HG03520 (cell line): ENCODE measurements around the gene PRM3.

Experiments used
- ATAC-seq: cut with Tn5 transposase; IDR thresholded peaks from one replicate; pipeline ENCODE4 v1.9.1; 2021; ENCODE audit warnings: mild to moderate bottlenecking, moderate library complexity; ENCODE audit not compliant: unreplicated experiment

Gene PRM3

DNA sequence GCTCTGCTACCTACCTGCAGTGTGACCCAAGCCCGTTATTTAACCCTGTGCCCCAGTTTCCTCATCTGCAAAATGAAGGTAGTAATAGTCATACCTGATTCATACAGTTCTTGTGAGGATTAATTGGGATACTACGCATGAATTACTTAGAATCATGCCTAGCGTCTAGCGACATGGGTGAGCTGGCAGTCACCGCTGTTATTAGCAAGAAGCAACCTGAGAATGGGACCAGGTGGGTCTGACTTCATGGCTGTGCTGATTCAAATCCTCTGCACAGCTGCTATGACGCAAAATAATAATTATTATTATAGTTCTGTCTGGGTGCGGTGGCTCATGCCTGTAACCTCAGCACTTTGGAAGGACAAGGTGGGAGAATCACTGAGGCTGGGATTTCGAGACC is 25.3 kb downstream of the PRM3 start:
- ATAC-seq = no peak

DNA sequence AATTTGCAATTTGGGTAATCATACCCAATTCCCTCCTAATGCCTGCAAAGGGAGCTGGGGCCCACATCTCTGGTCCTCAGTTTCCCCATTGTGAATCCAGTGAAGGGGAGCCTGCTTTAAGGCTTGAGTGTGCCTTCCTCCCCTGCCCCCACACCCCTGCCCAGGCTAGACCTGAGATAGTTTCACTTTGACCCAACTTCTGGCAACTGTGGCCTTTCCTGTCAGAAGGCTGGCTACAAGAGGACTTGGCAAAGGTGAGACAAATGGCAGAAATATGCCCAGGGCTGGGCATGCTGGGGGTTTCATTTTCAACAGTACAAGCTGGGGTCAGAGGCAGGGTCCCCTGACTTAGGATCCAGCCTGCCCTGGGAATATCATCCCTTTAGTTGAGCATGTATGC is 27.4 kb downstream of the PRM3 start:
- no peak for ATAC-seq

DNA sequence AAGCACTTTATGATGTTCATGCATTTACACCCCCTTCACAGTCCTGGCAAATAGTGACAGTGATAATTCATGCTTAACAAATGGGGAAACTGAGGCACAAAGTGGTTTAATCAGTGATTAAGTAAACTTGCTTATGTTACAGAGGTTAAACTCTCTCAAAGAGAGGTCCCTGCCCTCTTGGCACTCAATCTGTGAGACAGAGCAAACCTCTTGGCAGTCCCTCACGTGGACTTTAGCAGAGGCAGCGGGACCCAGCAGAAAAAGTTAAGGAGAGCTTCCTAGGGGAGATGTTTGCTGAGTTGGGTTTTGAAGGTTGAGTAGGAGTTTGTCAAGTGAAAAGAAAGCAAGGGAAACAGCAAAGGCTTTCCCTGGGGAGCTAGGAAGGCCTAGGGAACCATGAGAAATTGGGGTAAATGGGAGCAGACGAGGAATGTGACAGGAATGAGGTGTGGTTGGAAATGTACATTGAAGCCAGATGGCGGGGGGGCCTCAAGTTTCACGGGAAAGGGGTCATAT is 28.1 kb downstream of the PRM3 start:
- ATAC-seq = no peak

DNA sequence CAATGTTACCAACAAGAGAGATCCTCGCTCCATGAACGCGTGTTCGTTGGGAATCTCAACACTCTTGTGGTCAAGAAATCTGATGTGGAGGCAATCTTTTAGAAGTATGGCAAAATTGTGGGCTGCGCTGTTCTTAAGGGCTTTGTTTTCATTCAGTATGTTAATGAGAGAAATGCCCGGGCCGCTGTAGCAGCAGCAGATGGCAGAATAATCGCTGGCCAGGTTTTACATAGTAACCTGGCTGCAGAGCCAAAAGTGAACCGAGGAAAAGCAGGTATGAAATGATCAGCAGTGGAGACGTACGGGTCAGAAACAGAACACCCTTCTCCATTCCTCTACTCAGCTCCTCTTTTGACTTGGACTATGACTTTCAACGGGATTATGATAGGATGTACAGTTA is 30.8 kb downstream of the PRM3 start:
- ATAC-seq = no peak

DNA sequence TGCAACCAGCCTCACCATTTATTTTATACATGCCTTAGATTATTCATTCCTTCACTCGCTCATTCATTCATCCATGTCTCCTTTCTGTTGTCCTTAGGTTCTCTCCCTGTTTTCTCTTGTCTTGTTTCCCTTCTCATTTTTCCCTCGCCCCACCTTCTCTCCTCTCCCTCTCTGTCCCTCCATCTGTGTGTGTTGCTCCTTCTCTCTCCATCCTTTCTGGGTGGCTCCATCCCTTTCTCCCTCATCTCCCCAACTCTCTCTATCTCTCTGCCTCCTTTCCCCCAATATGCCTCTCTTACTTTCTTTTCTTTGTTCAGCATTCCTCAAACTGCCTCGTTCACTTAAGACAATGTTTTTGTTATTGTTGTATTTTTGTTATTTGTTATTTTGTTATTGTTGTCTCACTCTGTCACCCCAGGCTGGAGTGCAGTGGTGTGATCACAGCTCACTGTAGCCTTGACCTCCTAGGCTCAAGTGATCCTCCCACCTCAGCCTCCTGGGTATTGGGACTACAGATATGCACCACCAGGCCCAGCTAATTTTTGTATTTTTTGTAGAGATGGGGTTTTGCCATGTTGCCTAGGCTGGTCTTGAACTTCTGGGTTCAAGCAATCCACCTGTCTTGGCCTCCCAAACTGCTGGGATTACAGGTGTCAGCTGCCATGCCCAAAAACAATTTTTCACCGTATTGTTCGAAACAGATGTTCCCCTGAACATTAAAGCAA is 31.8 kb downstream of the PRM3 start:
- no peak for ATAC-seq

DNA sequence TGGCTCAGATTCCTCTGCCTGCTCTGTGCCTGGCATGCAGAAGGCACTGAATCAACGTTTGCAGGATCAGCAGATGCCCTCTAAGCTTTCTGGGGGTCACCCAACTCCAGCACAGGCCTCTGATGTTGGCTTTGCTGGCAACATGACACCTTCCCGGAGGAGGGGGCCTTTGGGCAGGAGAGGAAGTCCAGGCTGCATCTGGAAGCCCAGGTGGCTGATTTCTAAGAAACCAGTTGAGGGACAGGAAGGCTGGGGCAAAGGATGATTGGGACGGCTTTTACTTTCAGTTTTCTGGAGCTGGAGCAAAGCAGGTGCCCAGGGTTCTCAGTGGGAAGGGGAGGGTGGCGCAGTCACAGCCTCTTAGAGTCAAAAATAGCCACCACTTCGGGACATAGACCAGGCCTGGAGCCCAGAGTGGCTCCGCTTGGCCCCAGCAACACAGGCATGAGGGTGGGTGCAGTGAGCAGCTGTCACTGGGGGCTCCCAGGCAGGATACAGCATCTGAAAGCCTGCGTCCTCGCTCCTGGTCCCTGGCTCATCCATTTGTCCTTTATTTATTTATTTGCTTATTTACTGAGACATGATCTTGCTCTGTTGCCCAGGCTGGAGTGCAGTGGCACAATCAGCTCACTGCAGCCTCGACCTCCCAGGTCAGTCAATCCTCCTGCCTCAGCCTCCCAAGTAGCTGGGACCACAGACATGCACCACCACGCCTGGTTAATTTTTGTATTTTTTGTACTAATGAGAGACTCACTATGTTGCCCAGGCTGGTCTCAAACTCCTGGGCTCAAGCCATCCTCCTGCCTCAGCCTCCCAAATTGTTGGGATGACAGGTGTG is 32.6 kb downstream of the PRM3 start:
- ATAC-seq = no peak

DNA sequence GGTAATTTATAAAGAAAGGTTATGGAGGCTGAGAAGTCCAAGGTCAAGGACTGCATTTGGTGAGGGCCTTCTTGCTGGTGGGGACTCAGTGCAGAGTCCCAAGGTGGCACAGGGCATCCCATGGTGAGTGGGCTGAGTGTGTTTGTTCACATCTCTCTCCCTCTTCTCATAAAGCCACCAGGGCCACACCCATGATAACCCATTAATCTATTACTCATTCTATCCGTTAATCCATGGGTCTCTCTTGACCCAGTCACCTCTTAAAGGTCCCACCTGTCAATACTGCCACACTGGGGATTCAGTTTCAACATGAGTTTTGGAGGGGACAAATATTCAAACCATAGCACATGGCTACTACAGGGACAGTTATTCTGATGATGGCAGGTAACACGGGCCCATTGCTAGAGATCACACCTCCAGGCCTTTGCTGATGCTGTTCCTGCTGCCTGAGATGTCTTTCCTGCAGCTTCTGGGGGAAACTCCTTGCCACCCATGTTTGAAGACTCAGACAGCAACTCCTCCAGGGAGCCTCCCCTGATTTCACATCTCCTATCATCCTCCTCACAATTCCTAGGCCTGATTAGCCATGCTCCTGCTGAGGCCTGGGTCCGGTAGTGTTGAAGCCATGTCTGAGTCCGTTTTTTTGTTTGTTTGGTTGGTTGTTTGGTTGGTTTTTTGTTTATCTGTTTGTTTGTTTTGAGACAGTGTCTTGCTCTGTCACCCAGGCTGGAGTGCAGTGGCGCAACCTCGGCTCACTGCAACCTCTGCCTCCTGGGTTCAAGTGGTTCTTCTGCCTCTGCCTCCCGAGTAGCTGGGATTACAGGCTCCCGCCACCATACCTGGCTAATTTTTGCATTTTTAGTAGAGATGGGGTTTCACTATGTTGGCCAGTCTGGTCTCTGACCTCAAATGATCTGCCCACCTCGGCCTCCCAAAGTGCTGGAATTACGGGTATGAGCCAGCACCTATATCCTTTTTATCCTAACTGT is 33.5 kb downstream of the PRM3 start:
- no peak for ATAC-seq

DNA sequence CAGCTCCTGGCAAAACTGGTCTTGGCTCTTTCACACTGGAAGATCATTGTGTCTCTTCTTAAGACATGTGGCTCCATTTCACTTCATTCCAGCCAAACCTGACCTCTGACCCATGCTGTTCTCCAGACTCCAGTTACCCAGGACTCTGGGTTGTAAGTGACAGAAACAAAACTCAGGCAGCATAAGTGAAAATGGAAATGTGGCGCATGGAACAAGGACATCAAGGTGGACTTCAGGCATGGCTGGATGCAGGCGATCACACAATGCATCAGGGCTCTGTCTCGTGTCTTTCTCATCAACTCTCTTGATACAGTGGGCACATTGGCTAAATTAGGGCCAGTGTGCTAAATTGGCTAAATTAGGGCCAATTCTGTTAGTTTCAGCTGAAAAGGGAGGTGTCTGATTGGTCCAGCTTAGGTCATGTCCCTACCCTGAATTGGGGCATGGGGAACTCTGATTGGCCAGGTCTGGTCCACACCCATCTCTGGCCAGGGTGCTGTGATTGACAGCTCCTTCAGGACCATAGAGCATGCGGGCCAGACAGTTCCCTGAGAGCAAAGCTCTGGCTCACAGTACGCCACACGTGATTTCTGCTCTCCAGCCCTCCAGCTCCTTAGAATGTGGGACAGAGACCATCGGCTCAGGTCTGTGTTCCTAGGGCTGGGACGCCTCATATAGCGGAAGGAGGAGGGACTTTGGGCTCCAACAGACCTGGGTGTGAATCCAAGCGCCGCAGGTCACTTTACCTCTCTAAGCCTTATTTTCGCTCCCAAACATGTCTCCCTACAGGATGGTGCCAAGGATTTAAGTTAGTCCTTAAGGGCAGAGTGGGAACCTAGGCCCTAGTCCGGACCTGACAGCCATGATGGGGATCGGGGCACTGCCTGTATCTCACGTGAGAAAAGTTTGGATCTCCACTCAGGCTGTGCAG is 34.9 kb downstream of the PRM3 start:
- ATAC-seq = no peak

DNA sequence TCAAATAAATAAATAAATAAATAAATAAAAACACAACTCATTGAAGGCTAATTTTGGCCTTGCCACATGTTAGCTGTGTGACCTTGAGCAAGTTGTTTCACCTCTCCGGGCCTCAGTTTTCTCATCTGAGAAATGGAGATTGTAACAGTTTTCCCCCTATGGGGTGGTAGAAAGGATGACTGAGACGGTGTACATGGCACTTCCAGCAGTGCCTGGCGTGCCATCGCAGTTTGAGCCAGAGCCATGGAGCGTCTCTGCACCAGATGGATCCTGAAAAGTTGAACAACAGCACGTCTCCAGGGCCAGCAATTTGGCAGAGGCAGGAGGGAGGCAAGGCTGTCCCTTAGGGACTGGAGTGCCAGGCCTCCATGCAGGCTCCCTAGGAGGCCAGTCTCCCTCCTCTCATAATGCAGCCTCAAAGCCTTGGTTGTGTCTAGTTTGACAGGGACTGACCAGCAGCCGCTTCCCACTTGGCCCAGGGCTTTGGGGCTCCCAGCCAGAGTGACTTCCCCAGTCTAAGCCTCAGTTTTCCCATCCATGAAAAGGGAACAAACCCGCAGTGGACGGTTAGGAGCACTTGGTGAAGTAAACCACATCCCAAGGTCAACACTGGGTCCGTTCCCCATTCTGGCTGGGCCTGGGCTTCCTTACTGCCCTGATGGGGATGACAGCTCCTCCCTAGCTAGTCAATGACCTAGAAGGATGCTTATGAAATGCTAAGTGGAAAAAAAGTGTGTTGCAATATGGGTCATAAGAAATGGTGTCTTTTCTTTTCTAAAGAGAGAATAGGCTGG is 36.8 kb downstream of the PRM3 start:
- ATAC-seq = no peak

DNA sequence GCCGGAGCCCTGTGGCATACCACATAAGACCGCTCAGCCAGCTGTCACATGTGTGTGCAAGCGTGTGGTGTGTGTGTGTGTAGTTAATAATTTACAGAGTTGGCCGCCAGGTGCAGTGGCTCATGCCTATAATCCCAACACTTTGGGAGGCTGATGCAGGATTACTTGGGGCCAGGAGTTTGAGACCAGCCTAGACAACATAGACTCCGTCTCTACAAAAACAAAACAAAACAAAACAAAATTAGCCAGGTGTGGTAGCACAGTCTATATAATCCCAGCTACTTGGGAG is 37.8 kb downstream of the PRM3 start:
- ATAC-seq = no peak

DNA sequence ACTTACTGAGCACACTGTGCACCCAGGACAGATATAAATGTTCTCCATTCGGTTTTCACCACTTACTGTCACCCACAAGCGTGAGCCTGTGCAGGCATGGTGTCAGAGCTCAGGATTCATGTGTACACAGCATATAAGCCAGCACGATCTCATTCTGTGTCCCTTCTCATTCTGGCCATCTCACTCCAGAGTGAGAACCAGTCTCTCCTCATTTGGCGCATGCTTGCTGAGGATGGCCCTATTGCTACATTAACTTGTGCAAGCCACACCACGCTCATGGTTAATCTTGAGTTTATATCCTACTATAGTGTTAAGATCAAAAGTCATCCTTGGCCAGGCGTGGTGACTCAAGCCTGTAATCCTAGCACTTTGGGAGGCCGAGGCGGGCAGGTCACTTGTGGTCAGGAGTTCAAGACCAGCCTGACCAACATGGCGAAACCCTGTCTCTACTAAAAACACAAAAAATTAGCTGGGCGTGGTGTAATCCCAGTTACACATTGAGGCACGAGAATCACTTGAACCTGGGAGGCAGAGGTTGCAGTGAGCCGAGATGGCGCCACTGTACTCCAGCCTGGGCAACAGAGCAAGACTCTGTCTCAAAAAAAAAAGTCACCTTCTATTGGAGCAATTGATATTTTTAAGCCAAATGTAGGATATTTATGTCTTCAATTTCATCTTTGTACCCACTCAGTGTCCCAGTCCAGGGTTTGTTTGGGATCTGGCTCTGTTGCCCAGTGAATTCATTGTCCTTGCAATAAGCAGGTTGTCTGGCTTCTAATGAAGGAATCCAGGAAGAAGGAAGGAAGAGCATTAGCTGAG is 38.3 kb downstream of the PRM3 start:
- ATAC-seq = no peak

DNA sequence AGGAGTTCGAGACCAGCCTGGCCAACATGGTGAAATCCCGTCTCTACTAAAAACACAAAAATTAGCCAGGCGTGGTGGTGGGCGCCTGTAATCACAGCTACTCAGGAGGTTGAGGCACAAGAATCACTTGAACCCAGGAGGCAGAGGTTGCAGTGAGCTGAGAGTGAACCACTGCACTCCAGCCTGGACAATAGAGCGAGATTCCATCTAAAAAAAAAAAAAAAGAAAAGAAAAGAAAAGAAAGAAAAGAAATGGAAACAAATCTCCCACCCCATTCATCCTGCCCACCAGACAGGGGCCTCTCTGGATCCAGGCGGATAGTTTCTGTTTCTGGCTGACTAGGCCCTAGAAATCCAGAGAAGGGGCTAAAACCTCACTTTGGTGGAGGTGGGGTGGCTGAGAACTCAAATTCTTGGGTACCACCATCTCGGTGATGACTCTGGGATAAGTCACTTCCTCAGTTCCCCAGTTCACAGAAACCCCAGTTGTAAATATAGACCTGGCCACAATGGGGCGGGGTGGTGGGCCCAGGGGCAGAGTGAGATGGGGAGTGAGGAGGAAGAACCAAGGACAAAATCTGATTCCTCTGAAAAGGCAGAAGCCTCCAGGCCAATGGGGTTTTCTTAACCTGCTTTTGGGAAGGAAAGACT is 39.6 kb downstream of the PRM3 start:
- ATAC-seq = no peak

DNA sequence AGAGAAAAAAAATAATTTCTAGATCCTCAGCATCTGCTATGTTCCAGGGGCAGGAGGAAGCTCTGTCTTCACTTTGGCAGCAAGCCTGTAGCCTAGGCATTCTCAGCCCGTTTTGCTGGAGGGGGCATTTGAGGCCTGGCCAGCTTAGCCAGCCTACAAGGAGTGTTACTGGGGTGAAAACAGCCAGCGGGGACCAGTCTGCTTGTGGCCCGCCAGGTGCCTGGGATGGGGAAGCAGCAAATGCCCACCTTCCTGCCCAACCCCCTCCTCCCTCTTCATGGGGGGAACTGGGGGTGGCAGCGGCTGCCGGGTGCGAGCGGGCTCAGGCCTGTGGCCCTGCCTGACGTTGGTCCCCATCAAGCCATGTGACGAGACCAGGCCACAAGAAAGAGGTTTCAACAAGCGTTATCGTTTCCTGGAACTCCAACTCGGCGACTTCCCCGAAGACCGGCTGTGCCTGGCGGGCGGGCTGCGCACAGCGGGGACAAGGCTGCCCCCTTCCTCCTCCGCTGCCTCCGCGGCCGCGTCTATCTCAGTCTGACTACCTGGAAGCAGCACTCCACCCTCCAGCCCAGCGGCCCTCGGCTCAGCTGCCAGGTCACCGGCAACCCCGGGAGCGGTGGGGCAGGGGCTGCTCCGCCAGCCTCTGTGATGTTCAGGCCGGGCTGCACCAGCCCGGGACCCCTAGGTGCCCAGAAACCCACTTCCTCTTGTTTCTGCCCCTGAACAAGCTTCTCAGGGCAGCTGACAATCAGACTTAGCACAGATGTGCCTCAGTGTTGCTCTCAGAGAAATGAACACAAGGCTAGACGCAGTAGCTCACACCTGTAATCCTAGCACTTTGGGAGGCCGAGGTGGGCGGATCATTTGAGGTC is 40.3 kb downstream of the PRM3 start:
- peak; percentile 53 for ATAC-seq

DNA sequence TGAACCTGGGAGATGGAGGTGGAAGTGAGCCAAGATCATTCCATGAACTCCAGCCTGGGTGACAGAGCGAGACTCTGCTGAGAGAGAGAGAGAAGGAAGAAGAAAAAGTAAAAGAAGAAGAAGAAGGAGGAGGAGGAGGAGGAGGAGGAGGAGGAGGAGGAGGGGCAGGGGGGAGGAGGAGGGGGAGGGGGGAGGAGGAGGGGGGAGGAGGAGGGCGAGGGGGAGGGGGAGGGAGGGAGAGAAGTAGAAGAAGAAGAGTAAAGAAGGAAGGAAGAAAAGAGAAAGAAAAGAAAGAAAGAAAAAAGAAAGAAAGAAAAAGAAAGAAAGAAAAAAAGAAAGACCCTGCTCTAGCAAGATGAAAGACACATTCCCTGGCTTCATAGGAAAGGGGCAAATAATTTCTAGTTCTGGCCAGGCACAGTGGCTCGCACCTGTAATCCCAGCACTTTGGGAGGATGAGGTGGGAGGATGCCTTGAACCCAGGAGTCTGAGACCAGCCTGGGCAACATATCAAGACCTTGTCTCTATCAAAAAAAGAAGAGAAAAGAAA is 41.1 kb downstream of the PRM3 start:
- no peak for ATAC-seq

DNA sequence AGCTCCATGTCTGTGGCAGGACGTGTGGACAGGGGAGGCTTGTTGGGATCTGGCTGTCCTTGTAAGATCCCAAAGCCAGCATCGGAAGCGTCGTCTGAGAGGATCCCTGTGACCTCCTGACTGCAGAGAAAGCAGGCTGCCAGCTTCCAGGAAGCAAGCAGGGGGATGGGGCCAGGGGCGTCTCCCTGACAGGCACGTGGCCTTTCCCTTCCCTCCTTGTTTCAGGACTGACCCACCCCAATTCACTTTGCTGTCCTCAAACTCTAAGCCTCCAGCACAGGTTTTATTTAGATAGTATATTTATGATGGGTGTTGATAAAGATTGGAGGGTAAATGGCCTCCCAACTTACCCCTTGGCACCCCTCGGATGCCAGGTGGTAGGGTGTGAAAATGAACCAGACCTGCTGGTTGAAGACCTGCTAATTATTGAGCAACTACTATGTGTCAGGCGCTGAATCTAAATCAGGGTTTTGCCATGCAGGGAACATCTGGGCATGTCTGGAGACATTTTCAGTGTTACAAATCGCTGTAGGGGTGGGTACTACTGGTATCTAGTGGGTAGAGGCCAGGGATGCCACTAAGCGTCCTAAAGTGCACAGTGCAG is 42.0 kb downstream of the PRM3 start:
- ATAC-seq = no peak

DNA sequence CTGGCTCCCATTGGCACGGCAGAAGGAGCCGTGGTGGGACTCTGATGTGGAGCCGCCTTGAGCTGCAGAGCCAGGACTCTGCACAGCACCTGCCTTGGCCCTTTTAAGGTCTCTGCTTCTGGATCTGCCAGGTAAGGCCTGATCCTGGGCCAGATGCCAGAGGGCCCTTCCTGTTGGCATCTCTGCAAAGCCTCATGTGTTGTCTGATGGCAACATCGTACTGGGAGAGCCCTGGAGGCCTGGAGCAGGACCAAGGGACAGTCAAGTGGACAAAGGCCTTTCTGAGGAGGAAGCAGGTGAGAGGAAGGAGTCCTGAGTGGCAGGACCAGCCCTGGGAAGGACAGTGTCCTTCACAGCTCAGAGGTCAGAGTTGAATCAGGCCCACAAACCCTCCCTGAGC is 43.5 kb downstream of the PRM3 start:
- no peak for ATAC-seq
